Uterus (tissue), 4 donors: ENCODE results near the gene BCKDHB. TPM values are rescaled to one million over a fixed set of nuclear protein-coding genes. Genes with fewer than 3 reads are reported as not detected.
"Not testable (repeated sequence)": the region's sequence is repeated elsewhere in the genome, so short reads cannot be mapped to it uniquely, and the experiment has no call there.

Source experiments
- DNase-seq, 2 donors: peaks; one replicate each; pipeline ENCODE4 v3.0.0-alpha.2; 2019 to 2020
- H3K27ac ChIP-seq, 2 donors: fragments of 200-600 bp; sonication (generic); 1 replicate in 1 of 2; 2 replicates in 1 of 2; pipeline ENCODE4 v1.5.1; 2016 to 2018
- H3K27me3 ChIP-seq, 2 donors: fragments of 200-600 bp; sonication (generic); one replicate each; pipeline ENCODE4 v1.5.1; 2018 to 2019; ENCODE audit warnings: control low read depth in 1 of 2
- H3K36me3 ChIP-seq, 2 donors: fragments of 200-600 bp; sonication (generic); one replicate each; pipeline ENCODE4 v1.5.1; 2019; ENCODE audit warnings: control low read depth in 1 of 2
- H3K4me1 ChIP-seq, 2 donors: fragments of 200-600 bp; sonication (generic); one replicate each; pipeline ENCODE4 v1.5.1; 2018 to 2019; ENCODE audit warnings: control low read depth in 1 of 2
- H3K4me3 ChIP-seq, 2 donors: fragments of 200-600 bp; sonication (generic); 1 replicate in 1 of 2; 2 replicates in 1 of 2; pipeline ENCODE4 v1.5.1; 2018 to 2019; ENCODE audit warnings: mild to moderate bottlenecking in 1 of 2
- H3K9me3 ChIP-seq, 2 donors: fragments of 200-600 bp; sonication (generic); one replicate each; pipeline ENCODE4 v1.5.1; 2019; ENCODE audit warnings: control low read depth in 1 of 2
- POLR2A ChIP-seq, 2 donors: fragments of 450-650 bp; IDR thresholded peaks; one replicate each; pipeline ENCODE4 v1.6.1; 2016; ENCODE audit warnings: antibody characterized with exemption in 2 of 2, mild to moderate bottlenecking in 1 of 2, moderate library complexity in 1 of 2
- intact Hi-C: fragments of 100-400 bp; cut with DNase I; formaldehyde crosslinking; loops from one replicate; pipeline ENCODE4 v1.15.1; 2023; ENCODE audit warnings: low total_unique reads
- total RNA-seq, 4 donors: library from RNA; depleted of rRNA in 3 of 4; stranded (reverse); fragments of >200 nt in 3 of 4; gene quantifications; one replicate each; pipeline versions ENCODE4 v1.1.0 to v1.2.4, GENCODE V29; 2014 to 2023
- TF ChIP-seq, protein P1 (sequence below), 4 experiments: fragments of 200-600 bp in 2 of 4; fragments of 450-650 bp in 2 of 4; sonication (generic) in 2 of 4; IDR thresholded peaks; one replicate each; pipeline ENCODE4 v1.5.1; 2016 to 2019; ENCODE audit warnings: antibody characterized with exemption in 4 of 4, mild to moderate bottlenecking in 2 of 4, moderate library complexity in 1 of 4
- donor health status: DM: yes; HTN: yes; CAD: no.

The BCKDHB gene
- total RNA-seq, 4 donors from 2014 or later, result 7.2 to 35.5 (median 13.2) TPM

- no peak overlapping the region for H3K27ac ChIP-seq
Measured at GRCh38 chr6:80209430-80209829, 103.0 kb downstream of the BCKDHB start.

GRCh38 chr6:80210618-80211017 is 104.1 kb downstream of the BCKDHB start:
- Histone ChIP-seq H3K4me1 (no peaks in the 10 kb centered on the region), H3K27ac (no peak overlapping the region), H3K4me3 (no peak overlapping the region), H3K36me3 (no peaks in the 10 kb centered on the region), H3K27me3 (no peaks in the 10 kb centered on the region), H3K9me3 (no peaks in the 10 kb centered on the region)
- intact Hi-C loops, result no loop called here
- peak; percentile 40 to 70 for DNase-seq
- TF ChIP-seq POLR2A (IDR thresholded peaks at IDR 0.05), result no peak
- TF ChIP-seq, protein P1, sequence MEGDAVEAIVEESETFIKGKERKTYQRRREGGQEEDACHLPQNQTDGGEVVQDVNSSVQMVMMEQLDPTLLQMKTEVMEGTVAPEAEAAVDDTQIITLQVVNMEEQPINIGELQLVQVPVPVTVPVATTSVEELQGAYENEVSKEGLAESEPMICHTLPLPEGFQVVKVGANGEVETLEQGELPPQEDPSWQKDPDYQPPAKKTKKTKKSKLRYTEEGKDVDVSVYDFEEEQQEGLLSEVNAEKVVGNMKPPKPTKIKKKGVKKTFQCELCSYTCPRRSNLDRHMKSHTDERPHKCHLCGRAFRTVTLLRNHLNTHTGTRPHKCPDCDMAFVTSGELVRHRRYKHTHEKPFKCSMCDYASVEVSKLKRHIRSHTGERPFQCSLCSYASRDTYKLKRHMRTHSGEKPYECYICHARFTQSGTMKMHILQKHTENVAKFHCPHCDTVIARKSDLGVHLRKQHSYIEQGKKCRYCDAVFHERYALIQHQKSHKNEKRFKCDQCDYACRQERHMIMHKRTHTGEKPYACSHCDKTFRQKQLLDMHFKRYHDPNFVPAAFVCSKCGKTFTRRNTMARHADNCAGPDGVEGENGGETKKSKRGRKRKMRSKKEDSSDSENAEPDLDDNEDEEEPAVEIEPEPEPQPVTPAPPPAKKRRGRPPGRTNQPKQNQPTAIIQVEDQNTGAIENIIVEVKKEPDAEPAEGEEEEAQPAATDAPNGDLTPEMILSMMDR (IDR thresholded peaks at IDR 0.05), result no peak

More at GRCh38 chr6:80209430-80209829, 103.0 kb downstream of the BCKDHB start:
- no peak for DNase-seq
- no peaks in the 10 kb centered on the region for H3K4me1 ChIP-seq
- no peak for TF ChIP-seq POLR2A (IDR thresholded peaks at IDR 0.05)
- TF ChIP-seq, protein P1 (IDR thresholded peaks at IDR 0.05), result no peak
- intact Hi-C loops, result no loop called here
- H3K9me3 ChIP-seq, result no peaks in the 10 kb centered on the region
- no peaks in the 10 kb centered on the region for H3K36me3 ChIP-seq
- no peak overlapping the region for H3K4me3 ChIP-seq
- no peaks in the 10 kb centered on the region for H3K27me3 ChIP-seq

DNA sequence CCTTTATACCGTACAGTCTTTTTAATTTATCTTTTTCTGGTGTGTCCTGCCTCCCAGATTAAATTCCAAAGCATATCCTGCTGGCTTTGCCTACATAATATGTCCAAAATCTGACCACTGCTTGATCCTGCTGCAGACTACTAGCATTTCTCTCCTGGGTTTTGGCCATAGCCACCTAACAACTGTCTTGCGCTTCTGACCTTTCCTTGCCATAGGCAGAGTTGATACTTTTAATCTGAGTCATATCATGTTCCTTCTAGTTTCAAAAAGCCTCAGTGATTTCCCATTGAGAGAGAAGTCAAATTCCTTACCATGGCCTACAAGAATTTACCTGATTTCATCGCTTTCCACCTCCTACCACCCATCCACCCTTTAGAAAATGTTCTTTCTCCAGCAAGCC is 104.8 kb downstream of the BCKDHB start:
- TF ChIP-seq POLR2A (IDR thresholded peaks at IDR 0.05), result no peak
- TF ChIP-seq, protein P1 (IDR thresholded peaks at IDR 0.05), result no peak
- H3K4me3 ChIP-seq, result no peak overlapping the region
- no peaks in the 10 kb centered on the region for H3K27me3 ChIP-seq
- no peak for DNase-seq
- H3K9me3 ChIP-seq, result no peaks in the 10 kb centered on the region
- intact Hi-C loops, result no loop called here
- H3K36me3 ChIP-seq, result no peaks in the 10 kb centered on the region
- H3K27ac ChIP-seq, result no peak overlapping the region
- no peaks in the 10 kb centered on the region for H3K4me1 ChIP-seq

- H3K36me3 ChIP-seq, DNase-seq, H3K27me3 ChIP-seq, H3K4me3 ChIP-seq, H3K27ac ChIP-seq, intact Hi-C loops, H3K9me3 ChIP-seq, H3K4me1 ChIP-seq: not testable (repeated sequence)
Measured at GRCh38 chr6:80211890-80212289, 105.4 kb downstream of the BCKDHB start.

DNA sequence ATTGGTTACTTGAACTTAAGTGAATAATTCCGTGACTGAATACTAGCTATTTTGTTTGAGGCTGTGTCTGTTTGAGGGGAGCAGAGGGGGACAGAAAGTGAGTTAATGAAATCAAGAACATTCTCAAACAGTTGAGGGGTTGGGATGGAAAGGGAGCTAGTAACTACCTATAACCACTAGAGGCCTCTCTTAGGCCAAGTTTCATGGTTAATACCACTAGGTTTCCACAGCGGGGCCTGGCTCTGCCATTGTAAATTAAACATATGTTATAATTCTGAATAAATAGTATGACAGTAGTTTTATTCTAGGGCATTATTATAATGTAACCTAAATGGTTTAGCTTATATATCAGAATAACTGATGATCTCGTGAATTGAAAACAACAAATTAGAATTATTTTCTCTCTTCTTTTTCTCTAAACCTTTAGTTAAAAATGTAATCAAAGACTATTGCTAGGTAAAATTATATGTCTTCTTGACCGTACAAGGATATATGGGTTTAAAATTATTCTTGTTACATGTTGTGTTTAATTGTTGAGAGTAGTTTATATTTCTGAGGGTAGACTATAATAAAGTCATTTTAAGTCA is 108.1 kb downstream of the BCKDHB start:
- no peak overlapping the region for H3K4me3 ChIP-seq
- no peak for TF ChIP-seq POLR2A (IDR thresholded peaks at IDR 0.05)
- TF ChIP-seq, protein P1 (IDR thresholded peaks at IDR 0.05), result peak; percentile 45 to 62 (median 56)
- no peaks in the 10 kb centered on the region for H3K27me3 ChIP-seq
- no peaks in the 10 kb centered on the region for H3K9me3 ChIP-seq
- DNase-seq, result no peak
- H3K4me1 ChIP-seq, result peaks cover 0 to 2% of the 10 kb centered on the region in 2 donors
- H3K27ac ChIP-seq, result peak overlapping the region in 1 of 2 donors; percentile 40
- no peaks in the 10 kb centered on the region for H3K36me3 ChIP-seq
- intact Hi-C loops, result no loop called here

DNA sequence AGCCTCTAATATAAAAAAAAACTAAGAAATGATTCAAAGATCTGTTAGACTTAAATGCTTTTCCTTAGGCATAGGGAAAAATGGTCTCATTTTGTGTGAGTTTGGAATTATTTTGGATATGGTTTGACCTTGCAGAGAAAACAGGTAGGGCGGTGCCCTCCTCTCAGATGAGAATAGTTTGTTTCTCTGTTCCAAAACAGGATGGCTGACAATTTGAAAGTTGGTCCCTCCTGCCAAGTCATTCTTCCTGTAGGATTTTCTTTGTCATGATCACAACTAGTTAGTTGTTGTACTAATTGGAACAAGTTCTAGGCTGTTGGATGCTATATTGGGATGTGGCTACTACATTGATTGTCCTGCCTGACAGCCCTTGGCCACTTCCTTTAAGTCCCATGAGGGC is 108.6 kb downstream of the BCKDHB start:
- no peaks in the 10 kb centered on the region for H3K9me3 ChIP-seq
- peaks cover 0 to 2% of the 10 kb centered on the region in 2 donors for H3K4me1 ChIP-seq
- no peaks in the 10 kb centered on the region for H3K27me3 ChIP-seq
- intact Hi-C loops, result no loop called here
- no peak for DNase-seq
- peak overlapping the region in 1 of 2 donors; percentile 40 for H3K27ac ChIP-seq
- TF ChIP-seq, protein P1 (IDR thresholded peaks at IDR 0.05), result no peak
- TF ChIP-seq POLR2A (IDR thresholded peaks at IDR 0.05), result no peak
- no peak overlapping the region for H3K4me3 ChIP-seq
- no peaks in the 10 kb centered on the region for H3K36me3 ChIP-seq
